ENCODE measurements around the gene NHLRC4. TPM values are rescaled to one million over a fixed set of nuclear protein-coding genes. Genes with fewer than 3 reads are reported as not detected.
A peak's percentile ranks its signal among the peaks of the same experiment; 100 is the strongest.

The NHLRC4 gene
- total and polyA plus RNA-seq, 12 donors = 0.57 to 22.3 (median 6.3) TPM

GRCh38 chr16:522320-523096 lies 44.3 kb upstream of the NHLRC4 start:
- no peak for TF ChIP-seq CTCF (IDR thresholded peaks at IDR 0.05)
- Histone ChIP-seq H3K4me3 (no peak overlapping the region), H3K9me3 (replicated peaks in 1 of 3) (no peaks in the 10 kb centered on the region), H3K36me3 (replicated peaks in 1 of 2) (peaks cover 0 to 8% of the 10 kb centered on the region in 2 donors), H3K4me1 (replicated peaks in 1 of 2) (peaks cover 18 to 27% of the 10 kb centered on the region in 2 donors), H3K27me3 (no peaks in the 10 kb centered on the region), H3K27ac (no peak overlapping the region)
- peak in 2 of 7 donors; percentile 43 to 74 for DNase-seq
- WGBS, 4 donors = 55 to 62% (median 59%) methylated on average over 16 to 23 of the region's 23 CpGs
- intact Hi-C loops (cut with DNase I) = loop anchor here (10.0 kb wide), 2 partner anchors 88 to 128 kb away; partner anchors contain the start of gene NME4 (in 1 of the 2)

GRCh38 chr16:523097-523741 lies 43.6 kb upstream of the NHLRC4 start:
- no peak overlapping the region for H3K27ac ChIP-seq
- WGBS, 4 donors = 86 to 96% (median 90%) methylated on average over 4 to 22 of the region's 22 CpGs
- no peak for DNase-seq
- no peak for TF ChIP-seq CTCF (IDR thresholded peaks at IDR 0.05)
- TF ChIP-seq POLR2A (IDR thresholded peaks at IDR 0.05) = no peak
- intact Hi-C loops (cut with DNase I) = loop anchor here (10.0 kb wide), 2 partner anchors 88 to 128 kb away; partner anchors contain the start of gene NME4 (in 1 of the 2)
- H3K9me3 ChIP-seq (replicated peaks in 1 of 3) = no peaks in the 10 kb centered on the region
- H3K4me3 ChIP-seq = no peak overlapping the region
- H3K27me3 ChIP-seq = no peaks in the 10 kb centered on the region
- H3K4me1 ChIP-seq (replicated peaks in 1 of 2) = peaks cover 18 to 27% of the 10 kb centered on the region in 2 donors
- H3K36me3 ChIP-seq (replicated peaks in 1 of 2) = peaks cover 0 to 8% of the 10 kb centered on the region in 2 donors

GRCh38 chr16:524274-525040 lies 42.3 kb upstream of the NHLRC4 start:
- peak overlapping the region in 1 of 5 donors; percentile 97 for H3K27ac ChIP-seq
- intact Hi-C loops (cut with DNase I) = loop anchor here (10.0 kb wide), 2 partner anchors 90 to 130 kb away; partner anchors contain the start of gene NME4 (in 1 of the 2)

More at GRCh38 chr16:524274-525040, 42.3 kb upstream of the NHLRC4 start:
- Histone ChIP-seq H3K9me3 (replicated peaks in 1 of 3) (no peaks in the 10 kb centered on the region), H3K4me3 (no peak overlapping the region), H3K27me3 (no peaks in the 10 kb centered on the region), H3K36me3 (replicated peaks in 1 of 2) (peaks cover 0 to 5% of the 10 kb centered on the region in 2 donors), H3K4me1 (replicated peaks in 1 of 2) (peaks cover 28 to 38% of the 10 kb centered on the region in 2 donors)
- no peak for DNase-seq
- TF ChIP-seq POLR2A (IDR thresholded peaks at IDR 0.05) (no peak), CTCF (IDR thresholded peaks at IDR 0.05) (no peak)
- WGBS, 4 donors = 68 to 88% (median 69%) methylated on average over 16 to 24 of the region's 24 CpGs
